IgD-negative memory B cell (primary cell): Measurements from ENCODE around the gene TSPAN33. TPM values are rescaled to one million over a fixed set of nuclear protein-coding genes. Genes with fewer than 3 reads are reported as not detected.
"Not testable (repeated sequence)": the region's sequence is repeated elsewhere in the genome, so short reads cannot be mapped to it uniquely, and the experiment has no call there.

Source experiments
- H3K27ac Mint-ChIP-seq, 3 donors: one replicate each; pipeline ENCODE4 v1.8.0; 2020 to 2022; ENCODE audit warnings: mild to moderate bottlenecking in 3 of 3, mixed read lengths in 3 of 3, moderate library complexity in 1 of 3
- H3K27me3 Mint-ChIP-seq: one replicate; pipeline ENCODE4 v1.8.0; 2021; ENCODE audit warnings: mixed read lengths
- H3K36me3 Mint-ChIP-seq: one replicate; pipeline ENCODE4 v1.8.0; 2020; ENCODE audit warnings: mild to moderate bottlenecking, mixed read lengths
- H3K4me1 Mint-ChIP-seq, 3 donors: one replicate each; pipeline ENCODE4 v1.8.0; 2020 to 2022; ENCODE audit warnings: mixed read lengths in 3 of 3, mild to moderate bottlenecking in 1 of 3
- H3K4me3 Mint-ChIP-seq, 4 donors: one replicate each; pipeline ENCODE4 v1.8.0; 2020 to 2022; ENCODE audit warnings: mild to moderate bottlenecking in 4 of 4, mixed read lengths in 4 of 4, moderate library complexity in 3 of 4
- H3K9me3 Mint-ChIP-seq, 3 donors: one replicate each; pipeline ENCODE4 v1.8.0; 2020 to 2021; ENCODE audit warnings: mixed read lengths in 3 of 3, mild to moderate bottlenecking in 1 of 3
- polyA plus RNA-seq: library from polyadenylated mRNA; unstranded; fragments of 300-500 nt; fragmentation: Illumina TruSeq; gene quantifications from one replicate; pipeline ENCODE4 v1.2.3, GENCODE V29; 2021

TSPAN33 gene
- polyA plus RNA-seq, 1 donor from 2014 or later = 55.0 TPM

DNA sequence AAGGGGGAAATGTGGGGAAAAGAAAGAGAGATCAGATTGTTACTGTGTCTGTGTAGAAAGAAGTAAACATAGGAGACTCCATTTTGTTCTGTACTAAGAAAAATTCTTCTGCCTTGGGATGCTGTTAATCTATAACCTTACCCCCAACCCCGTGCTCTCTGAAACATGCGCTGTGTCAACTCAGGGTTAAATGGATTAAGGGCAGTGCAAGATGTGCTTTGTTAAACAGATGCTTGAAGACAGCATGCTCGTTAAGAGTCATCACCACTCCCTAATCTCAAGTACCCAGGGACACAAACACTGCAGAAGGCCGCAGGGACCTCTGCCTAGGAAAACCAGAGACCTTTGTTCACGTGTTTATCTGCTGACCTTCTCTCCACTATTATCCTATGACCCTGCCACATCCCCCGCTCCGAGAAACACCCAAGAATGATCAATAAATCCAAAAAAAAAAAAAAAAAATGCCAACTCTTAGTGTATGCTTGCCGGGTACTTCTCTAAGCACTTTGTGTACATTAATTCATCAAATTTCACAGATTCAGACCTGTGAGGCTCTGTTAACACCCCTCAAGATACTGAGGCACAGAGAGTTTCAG lies 72.4 kb downstream of the TSPAN33 start:
- not testable (repeated sequence) for H3K36me3 Mint-ChIP-seq, H3K4me3 Mint-ChIP-seq, H3K9me3 Mint-ChIP-seq, H3K27ac Mint-ChIP-seq, H3K27me3 Mint-ChIP-seq, H3K4me1 Mint-ChIP-seq

DNA sequence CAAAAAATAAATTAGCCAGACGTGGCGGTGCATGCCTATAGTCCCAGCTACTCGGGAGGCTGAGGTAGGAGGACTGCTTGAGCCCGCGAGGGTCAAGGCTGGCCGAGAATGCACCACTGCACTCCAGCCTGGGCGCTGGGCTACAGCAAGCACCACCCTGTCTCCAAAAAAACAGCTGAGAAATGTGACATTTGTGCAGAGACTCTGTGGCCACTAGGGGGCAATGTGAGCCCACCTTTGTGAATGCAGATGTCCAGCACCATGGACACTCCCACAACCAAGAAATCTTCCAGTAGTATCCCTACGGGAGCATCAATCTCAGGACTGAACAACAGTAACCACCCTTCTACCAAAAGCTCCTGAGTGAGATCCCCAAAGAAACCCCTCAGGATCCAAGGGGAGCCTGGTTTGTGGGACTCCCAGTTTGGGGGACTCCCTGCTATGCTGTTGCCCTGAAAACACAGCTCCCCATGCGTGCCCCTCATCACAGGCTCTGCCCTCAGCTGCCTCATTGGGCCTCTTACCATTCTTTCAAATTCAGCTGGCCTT lies 74.1 kb downstream of the TSPAN33 start:
- H3K4me3 Mint-ChIP-seq = peak overlapping the region in 3 of 4 donors; percentile 6 to 48 (median 31)
- H3K4me1 Mint-ChIP-seq = peaks cover 9 to 11% (median 10%) of the 10 kb centered on the region in 3 donors
- peak overlapping the region in 1 of 3 donors; percentile 36 for H3K27ac Mint-ChIP-seq
- H3K9me3 Mint-ChIP-seq = no peaks in the 10 kb centered on the region
- H3K27me3 Mint-ChIP-seq = no peaks in the 10 kb centered on the region
- H3K36me3 Mint-ChIP-seq = no peaks in the 10 kb centered on the region

DNA sequence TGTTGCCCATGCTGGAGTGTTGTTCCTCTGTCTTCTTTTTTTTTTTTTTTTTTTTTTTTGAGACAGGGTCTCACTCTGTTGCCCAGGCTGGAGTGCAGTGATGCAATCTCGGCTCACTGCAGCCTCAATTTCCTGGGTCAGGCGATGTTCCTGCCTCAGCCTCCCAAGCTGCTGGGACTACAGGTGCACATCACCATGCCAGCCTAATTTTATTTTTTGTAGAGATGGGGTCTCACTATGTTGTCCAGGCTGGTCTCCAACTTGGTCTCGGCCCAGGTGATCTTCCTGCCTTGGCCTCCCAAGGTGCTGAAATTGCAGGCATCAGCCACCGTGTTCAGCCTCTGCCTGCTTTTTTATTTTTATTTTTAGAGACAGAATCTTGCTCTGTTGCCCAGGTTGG lies 74.7 kb downstream of the TSPAN33 start:
- H3K9me3 Mint-ChIP-seq, H3K27ac Mint-ChIP-seq, H3K27me3 Mint-ChIP-seq, H3K4me3 Mint-ChIP-seq, H3K36me3 Mint-ChIP-seq: not testable (repeated sequence)
- H3K4me1 Mint-ChIP-seq = peaks cover 11 to 12% (median 11%) of the 10 kb centered on the region in 3 donors

Other genes starting within 250 kb of the TSPAN33 start
- 0.26 TPM for gene KCP, start 234.0 kb upstream of the TSPAN33 start, polyA plus RNA-seq
- 132 TPM for gene IRF5, start 206.8 kb upstream of the TSPAN33 start, polyA plus RNA-seq
- gene TNPO3, start 89.6 kb upstream of the TSPAN33 start, polyA plus RNA-seq = 36.7 TPM
- gene SMO, start 43.9 kb downstream of the TSPAN33 start, polyA plus RNA-seq = 0.36 TPM
- gene AHCYL2, start 80.3 kb downstream of the TSPAN33 start, polyA plus RNA-seq = 5.5 TPM